B cell (primary cell): ENCODE results near the gene AZGP1. TPM values are rescaled to one million over a fixed set of nuclear protein-coding genes. Genes with fewer than 3 reads are reported as not detected.

ENCODE experiments used
- ATAC-seq: fragments of 200-7000 bp; cut with Tn5 transposase; one replicate; pipeline ENCODE4 v1.10.0; 2021; ENCODE audit warnings: low read depth, mild to moderate bottlenecking, moderate number of reproducible peaks, moderate library complexity
- CTCF ChIA-PET: fragments of 350-600 bp; sonication (Branson Sonifier 250); formaldehyde crosslinking; loops from one replicate; lab custom pipeline; 2021; ENCODE audit warnings: antibody characterized with exemption, inconsistent platforms; lab: Charles Lee
- POLR2A ChIA-PET: fragments of 350-600 bp; sonication (Branson Sonifier 250); formaldehyde crosslinking; loops from one replicate; lab custom pipeline; 2021; ENCODE audit warnings: antibody characterized with exemption; lab: Charles Lee
- DNase-seq: peaks from one replicate; pipeline ENCODE4 v3.0.0; 2013
- H2AFZ ChIP-seq: 2 replicates; pipeline ENCODE4 v1.6.1; 2012; ENCODE audit warnings: mild to moderate bottlenecking, low read depth, low read length; ENCODE audit not compliant: insufficient read depth, poor library complexity, severe bottlenecking
- H3K27ac ChIP-seq, 2 donors: 1 replicate in 1 of 2; 2 replicates in 1 of 2; pipeline ENCODE4 v1.5.1; 2012 to 2013; ENCODE audit warnings: low read length in 2 of 2, mild to moderate bottlenecking in 2 of 2, moderate library complexity in 1 of 2
- H3K27me3 ChIP-seq, 4 experiments: fragments of 200-600 bp in 1 of 4; sonication (generic) in 1 of 4; replicated peaks in 1 of 4; 1 replicate in 2 of 4; 2 replicates in 2 of 4; pipeline versions ENCODE4 v1.6.1 to v1.7.0; 2013 to 2016; ENCODE audit warnings: low read length in 3 of 4, mild to moderate bottlenecking in 2 of 4, mixed read lengths in 1 of 4, moderate library complexity in 1 of 4; ENCODE audit not compliant: insufficient read depth in 4 of 4, control insufficient read depth in 3 of 4; ENCODE audit errors: control extremely low read depth in 1 of 4
- H3K36me3 ChIP-seq, 2 experiments: replicated peaks in 1 of 2; 1 replicate in 1 of 2; 2 replicates in 1 of 2; pipeline versions ENCODE4 v1.6.1 to v1.7.1; 2013; ENCODE audit warnings: low read length in 1 of 2; ENCODE audit not compliant: insufficient read depth in 2 of 2, control insufficient read depth in 1 of 2; ENCODE audit errors: control extremely low read depth in 1 of 2, extremely low read depth in 1 of 2
- H3K4me1 ChIP-seq, 2 donors: fragments of 200-600 bp in 1 of 2; sonication (generic) in 1 of 2; 1 replicate in 1 of 2; 2 replicates in 1 of 2; pipeline versions ENCODE4 v1.5.1 to v1.6.1; 2013 to 2017; ENCODE audit warnings: low read length in 2 of 2; ENCODE audit not compliant: control insufficient read depth in 2 of 2, insufficient read depth in 2 of 2
- H3K4me2 ChIP-seq: replicated peaks from 2 replicates; pipeline ENCODE3; 2012; ENCODE audit warnings: mild to moderate bottlenecking, low read depth, low read length; ENCODE audit not compliant: poor library complexity, severe bottlenecking
- H3K4me3 ChIP-seq, 5 experiments: fragments of 200-600 bp in 1 of 5; sonication (generic) in 1 of 5; 1 replicate in 3 of 5; 2 replicates in 2 of 5; pipeline versions ENCODE4 v1.5.1 to v1.7.0; 2011 to 2016; ENCODE audit warnings: low read length in 4 of 5, mild to moderate bottlenecking in 4 of 5, low read depth in 2 of 5, control low read depth in 1 of 5, moderate library complexity in 1 of 5; ENCODE audit not compliant: insufficient read depth in 1 of 5; ENCODE audit errors: control extremely low read depth in 1 of 5, extremely low read depth in 1 of 5
- H3K79me2 ChIP-seq: fragments of 200-600 bp; sonication (generic); one replicate; pipeline ENCODE4 v1.6.0; 2016; ENCODE audit warnings: low read length; ENCODE audit not compliant: control insufficient read depth, insufficient read depth
- H3K9ac ChIP-seq: fragments of 200-600 bp; sonication (generic); 2 replicates; pipeline ENCODE4 v1.6.1; 2017; ENCODE audit warnings: mild to moderate bottlenecking, low read length, moderate library complexity
- H3K9me3 ChIP-seq, 3 donors: one replicate each; pipeline versions ENCODE4 v1.6.1 to v1.7.1; 2013; ENCODE audit warnings: low read length in 2 of 3; ENCODE audit not compliant: control insufficient read depth in 2 of 3, insufficient read depth in 1 of 3; ENCODE audit errors: control extremely low read depth in 1 of 3
- H4K20me1 ChIP-seq: 2 replicates; pipeline ENCODE4 v1.6.0; 2012; ENCODE audit warnings: mild to moderate bottlenecking, low read length; ENCODE audit not compliant: insufficient read depth, control insufficient read depth, poor library complexity, severe bottlenecking
- H3K27ac Mint-ChIP-seq: one replicate; pipeline ENCODE4 v1.8.0; 2021; ENCODE audit warnings: mixed read lengths
- H3K27me3 Mint-ChIP-seq: one replicate; pipeline ENCODE4 v1.8.0; 2021; ENCODE audit warnings: mixed read lengths
- H3K4me1 Mint-ChIP-seq: one replicate; pipeline ENCODE4 v1.8.0; 2021; ENCODE audit warnings: mixed read lengths
- H3K4me3 Mint-ChIP-seq: one replicate; pipeline ENCODE4 v1.8.0; 2021; ENCODE audit warnings: mixed read lengths
- H3K9me3 Mint-ChIP-seq: one replicate; pipeline ENCODE4 v1.8.0; 2022; ENCODE audit warnings: mixed read lengths; ENCODE audit not compliant: insufficient read depth
- CTCF ChIP-seq: fragments of 200-600 bp; IDR thresholded peaks from one replicate; pipeline ENCODE4 v1.8.0; 2022; ENCODE audit warnings: antibody characterized with exemption, mild to moderate bottlenecking
- EZH2 ChIP-seq: IDR thresholded peaks from 2 replicates; pipeline ENCODE4 v1.6.1; 2012; ENCODE audit warnings: borderline replicate concordance, low read depth, mild to moderate bottlenecking, moderate library complexity, low read length; ENCODE audit not compliant: insufficient read depth, poor library complexity, severe bottlenecking
- WGBS: methylation state at CpG from one replicate; pipeline ENCODE4 v1.1.5; 2013; ENCODE audit warnings: missing lambda C conversion rate; ENCODE audit not compliant: insufficient coverage; 5-methylcytosine and 5-hydroxymethylcytosine counted together
- intact Hi-C: fragments of 100-400 bp; cut with micrococcal nuclease; formaldehyde crosslinking; loops from one replicate; pipeline ENCODE4 v1.10.0; 2022
- polyA plus RNA-seq: library from polyadenylated mRNA; depleted of rRNA; stranded (reverse); fragments of >200 nt; gene quantifications from 2 replicates; pipeline ENCODE4 v1.2.3, GENCODE V29; 2012
- total RNA-seq, 2 donors: library from RNA; stranded (reverse); fragments of 120-200 nt in 1 of 2; gene quantifications; 1 replicate in 1 of 2; 2 replicates in 1 of 2; pipeline versions ENCODE4 v1.2.3 to v1.2.4, GENCODE V29; 2013 to 2022

Gene AZGP1
- total and polyA plus RNA-seq, 2 donors (not counting 1 experiment from before 2014, with no cell fraction given): not detected

GRCh38 chr7:100003711-100004661 lies 28.2 kb upstream of the AZGP1 start:
- intact Hi-C loops: no loop called here
- no peak overlapping the region for H3K9ac ChIP-seq
- no peak for TF ChIP-seq EZH2
- no peak for TF ChIP-seq CTCF
- Mint-ChIP-seq H3K27me3 (peaks cover 5% of the 10 kb centered on the region), H3K9me3 (no peaks in the 10 kb centered on the region), H3K27ac (no peak overlapping the region), H3K4me3 (no peak overlapping the region), H3K4me1 (no peaks in the 10 kb centered on the region)
- 42% methylated on average over 4 of the region's 14 CpGs for WGBS
- H3K4me1 ChIP-seq: no peaks in the 10 kb centered on the region
- ChIA-PET POLR2A (no interaction called here), CTCF (interaction anchor here (1.6 kb wide), 1 partner anchor 11 kb away, joined by 5 read pairs; the partner anchor contains the start of gene ZKSCAN1)
- H4K20me1 ChIP-seq: no peaks in the 10 kb centered on the region
- no peaks in the 10 kb centered on the region for H3K79me2 ChIP-seq
- H3K27ac ChIP-seq: no peak overlapping the region
- ATAC-seq (no peak), DNase-seq (no peak)
- H3K36me3 ChIP-seq: no peaks in the 10 kb centered on the region
- H3K27me3 ChIP-seq: no peaks in the 10 kb centered on the region
- H3K4me3 ChIP-seq: no peak overlapping the region
- H3K4me2 ChIP-seq: no peak overlapping the region
- H2AFZ ChIP-seq: no peak overlapping the region
- H3K9me3 ChIP-seq: no peaks in the 10 kb centered on the region

GRCh38 chr7:100000239-100000638 lies 24.4 kb upstream of the AZGP1 start:
- no peak for TF ChIP-seq EZH2
- TF ChIP-seq CTCF: no peak
- ATAC-seq: no peak
- Mint-ChIP-seq H3K4me3 (no peak overlapping the region), H3K9me3 (no peaks in the 10 kb centered on the region), H3K27ac (no peak overlapping the region), H3K27me3 (peaks cover 3% of the 10 kb centered on the region), H3K4me1 (peaks cover 10% of the 10 kb centered on the region)
- ChIA-PET CTCF (interaction anchor here (0.7 kb wide), 1 partner anchor 1244 kb away, joined by 3 read pairs; no protein-coding TSS in a partner anchor), POLR2A (no interaction called here)
- DNase-seq: no peak
- Histone ChIP-seq H3K4me2 (no peak overlapping the region), H3K79me2 (no peaks in the 10 kb centered on the region), H3K4me3 (no peak overlapping the region), H3K9ac (no peak overlapping the region), H3K9me3 (no peaks in the 10 kb centered on the region), H2AFZ (no peak overlapping the region), H3K4me1 (peaks cover 13 to 14% of the 10 kb centered on the region in 2 donors), H4K20me1 (no peaks in the 10 kb centered on the region), H3K36me3 (no peaks in the 10 kb centered on the region), H3K27ac (no peak overlapping the region), H3K27me3 (no peaks in the 10 kb centered on the region)
- 97% methylated on average over 11 of the region's 13 CpGs for WGBS
- intact Hi-C loops: no loop called here
